Skeletal muscle tissue (tissue), 4 donors: ENCODE results near the gene CHD2. TPM values are rescaled to one million over a fixed set of nuclear protein-coding genes. Genes with fewer than 3 reads are reported as not detected.
A peak's percentile ranks its signal among the peaks of the same experiment; 100 is the strongest.
"Not testable (repeated sequence)": the region's sequence is repeated elsewhere in the genome, so short reads cannot be mapped to it uniquely, and the experiment has no call there.

Experiments used
- H3K27ac ChIP-seq: one replicate; pipeline ENCODE4 v1.7.0; 2013; ENCODE audit warnings: mild to moderate bottlenecking, low read depth, low read length, inconsistent platforms
- H3K27me3 ChIP-seq, 3 donors: one replicate each; pipeline ENCODE4 v1.7.0; 2013; ENCODE audit warnings: low read length in 3 of 3; ENCODE audit not compliant: control insufficient read depth in 3 of 3, insufficient read depth in 3 of 3
- H3K36me3 ChIP-seq, 3 donors: one replicate each; pipeline ENCODE4 v1.7.0; 2013; ENCODE audit warnings: low read length in 3 of 3; ENCODE audit not compliant: control insufficient read depth in 3 of 3, insufficient read depth in 3 of 3
- H3K4me1 ChIP-seq, 3 donors: one replicate each; pipeline ENCODE4 v1.7.0; 2013; ENCODE audit warnings: low read length in 3 of 3, mild to moderate bottlenecking in 3 of 3; ENCODE audit not compliant: control insufficient read depth in 3 of 3, insufficient read depth in 3 of 3
- H3K4me3 ChIP-seq, 3 donors: one replicate each; pipeline ENCODE4 v1.7.0; 2013; ENCODE audit warnings: low read length in 3 of 3
- H3K9ac ChIP-seq, 3 donors: one replicate each; pipeline ENCODE4 v1.7.0; 2013; ENCODE audit warnings: low read length in 3 of 3, mild to moderate bottlenecking in 3 of 3, moderate library complexity in 2 of 3, low read depth in 1 of 3
- H3K9me3 ChIP-seq, 3 donors: one replicate each; pipeline ENCODE4 v1.7.0; 2013; ENCODE audit warnings: low read length in 3 of 3; ENCODE audit not compliant: control insufficient read depth in 3 of 3
- total RNA-seq: library from RNA; depleted of rRNA; stranded (reverse); fragments of >200 nt; gene quantifications from one replicate; pipeline ENCODE4 v1.2.3, GENCODE V29; 2014
- donor health status: Osteomylitis.

The CHD2 gene
- total RNA-seq, 1 donor from 2014 or later = 105 TPM

DNA sequence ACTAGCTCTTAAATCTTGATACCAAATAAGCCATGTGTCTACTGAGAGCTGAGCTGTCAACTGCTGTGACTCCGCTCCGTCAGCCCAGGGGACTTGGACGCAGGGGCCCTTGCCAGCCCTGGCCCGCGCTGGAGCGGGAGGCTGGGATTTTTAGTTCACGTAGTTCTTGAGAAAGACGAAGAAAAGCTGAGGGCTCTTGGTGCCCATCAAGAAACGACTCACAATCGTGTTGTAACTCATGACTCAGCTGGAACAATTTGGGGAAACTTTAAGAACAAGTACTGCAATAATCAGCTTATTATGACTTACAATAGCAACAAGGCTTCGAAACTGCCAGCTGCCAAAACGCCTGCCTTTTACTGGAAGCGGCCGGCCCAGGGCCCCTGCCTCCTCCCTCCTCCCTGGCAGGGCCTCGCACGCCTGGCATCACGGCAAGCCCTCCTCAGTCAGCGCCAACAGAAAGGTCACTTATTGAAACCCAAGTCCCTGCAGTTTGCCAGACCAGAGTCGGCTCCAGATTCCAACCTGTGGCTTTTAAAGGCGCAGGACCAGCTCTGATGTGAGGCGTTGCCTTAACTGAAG, 128.6 kb downstream of the CHD2 start:
- peaks cover 23 to 34% (median 23%) of the 10 kb centered on the region in 3 donors for H3K36me3 ChIP-seq
- peak overlapping the region; percentile 76 to 84 (median 79) for H3K9ac ChIP-seq
- peak overlapping the region; percentile 54 to 63 (median 56) for H3K4me3 ChIP-seq
- H3K4me1 ChIP-seq = peaks cover 64 to 74% (median 67%) of the 10 kb centered on the region in 3 donors
- peak overlapping the region; percentile 93 for H3K27ac ChIP-seq
- no peaks in the 10 kb centered on the region for H3K9me3 ChIP-seq
- H3K27me3 ChIP-seq = no peaks in the 10 kb centered on the region

- H3K9ac ChIP-seq = peak overlapping the region; percentile 76 to 84 (median 79)
- H3K27ac ChIP-seq = peak overlapping the region; percentile 93
- H3K27me3 ChIP-seq = no peaks in the 10 kb centered on the region
- no peaks in the 10 kb centered on the region for H3K9me3 ChIP-seq
- H3K36me3 ChIP-seq = peaks cover 21 to 28% (median 22%) of the 10 kb centered on the region in 3 donors
- peaks cover 64 to 72% (median 67%) of the 10 kb centered on the region in 3 donors for H3K4me1 ChIP-seq
- H3K4me3 ChIP-seq = peak overlapping the region; percentile 54 to 63 (median 56)
Measured at GRCh38 chr15:93029214-93029835, 129.2 kb downstream of the CHD2 start.

GRCh38 chr15:93029836-93030429, 129.8 kb downstream of the CHD2 start:
- peak overlapping the region; percentile 76 to 84 (median 79) for H3K9ac ChIP-seq
- H3K9me3 ChIP-seq = no peaks in the 10 kb centered on the region
- no peaks in the 10 kb centered on the region for H3K27me3 ChIP-seq
- H3K36me3 ChIP-seq = peaks cover 15 to 22% (median 16%) of the 10 kb centered on the region in 3 donors
- peak overlapping the region; percentile 93 for H3K27ac ChIP-seq
- H3K4me1 ChIP-seq = peaks cover 62 to 66% (median 63%) of the 10 kb centered on the region in 3 donors
- H3K4me3 ChIP-seq = peak overlapping the region; percentile 41 to 56 (median 54)

DNA sequence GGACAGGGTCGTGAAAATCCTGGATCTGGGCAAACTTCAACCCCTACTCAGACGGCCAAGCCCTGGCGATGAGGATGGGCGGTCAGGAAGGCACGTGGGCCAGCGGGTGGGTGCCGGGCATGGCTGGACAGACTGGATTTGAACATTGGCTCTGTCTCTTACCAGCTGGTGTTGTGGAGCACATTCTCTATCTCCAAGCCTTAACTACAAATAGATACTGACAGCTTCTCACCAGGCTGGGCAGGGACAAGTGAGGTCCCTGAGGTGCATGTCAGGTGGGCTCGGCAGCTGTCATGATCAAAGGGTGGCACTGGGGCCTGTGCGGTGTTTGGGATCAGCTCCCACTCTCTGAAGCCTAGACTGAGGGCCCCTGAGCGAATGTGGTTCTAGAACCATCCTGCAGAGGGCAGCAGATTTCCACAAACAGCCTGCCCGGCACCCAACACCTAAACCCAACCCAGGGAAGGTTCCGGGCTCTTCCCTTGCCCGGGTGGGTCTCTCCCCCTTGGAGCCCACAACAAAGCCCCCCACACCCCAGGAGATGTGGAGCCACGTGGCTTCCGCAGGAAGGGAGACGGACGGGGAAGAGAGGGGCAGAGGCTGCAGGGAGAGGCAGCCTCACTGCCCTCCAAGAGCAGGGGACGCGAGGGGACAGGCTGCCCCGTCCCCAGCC, 130.4 kb downstream of the CHD2 start:
- Histone ChIP-seq H3K9ac (peak overlapping the region; percentile 76 to 84 (median 79)), H3K4me3 (peak overlapping the region; percentile 31 to 54 (median 54)), H3K36me3 (peaks cover 9 to 16% (median 10%) of the 10 kb centered on the region in 3 donors), H3K27me3 (no peaks in the 10 kb centered on the region), H3K4me1 (peaks cover 55 to 60% (median 58%) of the 10 kb centered on the region in 3 donors), H3K9me3 (no peaks in the 10 kb centered on the region), H3K27ac (peak overlapping the region; percentile 93)

GRCh38 chr15:93031103-93031464, 131.0 kb downstream of the CHD2 start:
- peak overlapping the region; percentile 31 to 54 (median 54) for H3K4me3 ChIP-seq

DNA sequence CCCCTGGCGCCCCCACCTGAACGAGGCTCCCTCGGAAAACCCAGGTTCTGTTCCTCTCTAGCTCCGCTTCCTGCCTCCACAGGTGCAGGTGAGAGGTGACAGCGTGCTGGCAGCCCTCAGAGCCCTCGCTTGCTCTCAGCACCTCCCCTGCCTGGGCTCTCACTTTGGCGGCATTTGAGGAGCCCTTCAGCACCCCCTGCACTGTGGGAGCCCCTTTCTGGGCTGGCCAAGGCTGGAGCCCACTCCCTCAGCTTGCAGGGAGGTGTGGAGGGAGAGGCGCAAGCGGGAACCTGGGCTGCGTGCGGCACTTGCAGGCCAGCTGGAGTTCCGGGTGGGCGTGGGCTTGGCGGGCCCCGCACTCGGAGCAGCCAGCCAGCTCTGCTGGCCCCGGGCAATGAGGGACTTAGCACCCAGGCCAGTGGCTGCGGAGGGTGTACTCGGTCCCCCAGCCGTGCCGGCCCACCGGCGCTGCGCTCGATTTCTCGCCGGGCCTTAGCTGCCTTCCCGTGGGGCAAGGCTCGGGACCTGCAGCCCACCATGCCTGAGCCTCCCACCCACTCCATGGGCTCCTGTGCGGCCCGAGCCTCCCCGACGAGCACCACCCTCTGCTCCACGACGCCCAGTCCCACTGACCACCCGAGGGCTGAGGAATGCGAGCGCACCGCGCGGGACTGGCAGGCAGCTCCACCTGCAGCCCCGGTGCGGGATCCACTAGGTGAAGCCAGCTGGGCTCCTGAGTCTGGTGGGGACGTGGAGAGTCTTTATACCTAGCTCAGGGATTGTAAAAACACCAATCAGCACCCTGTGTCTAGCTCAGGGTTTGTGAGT, 131.6 kb downstream of the CHD2 start:
- H3K27me3 ChIP-seq, H3K36me3 ChIP-seq, H3K9me3 ChIP-seq, H3K4me3 ChIP-seq: not testable (repeated sequence)
- Histone ChIP-seq H3K9ac (peak overlapping the region in 2 of 3 donors; percentile 76 to 84), H3K27ac (peak overlapping the region; percentile 93), H3K4me1 (peaks cover 45 to 57% (median 50%) of the 10 kb centered on the region in 3 donors)

More at GRCh38 chr15:93031103-93031464, 131.0 kb downstream of the CHD2 start:
- H3K36me3 ChIP-seq = peaks cover 5 to 11% (median 6%) of the 10 kb centered on the region in 3 donors
- H3K9ac ChIP-seq = peak overlapping the region; percentile 76 to 84 (median 79)
- peak overlapping the region; percentile 93 for H3K27ac ChIP-seq
- H3K4me1 ChIP-seq = peaks cover 50 to 57% (median 53%) of the 10 kb centered on the region in 3 donors
- no peaks in the 10 kb centered on the region for H3K9me3 ChIP-seq
- no peaks in the 10 kb centered on the region for H3K27me3 ChIP-seq

DNA sequence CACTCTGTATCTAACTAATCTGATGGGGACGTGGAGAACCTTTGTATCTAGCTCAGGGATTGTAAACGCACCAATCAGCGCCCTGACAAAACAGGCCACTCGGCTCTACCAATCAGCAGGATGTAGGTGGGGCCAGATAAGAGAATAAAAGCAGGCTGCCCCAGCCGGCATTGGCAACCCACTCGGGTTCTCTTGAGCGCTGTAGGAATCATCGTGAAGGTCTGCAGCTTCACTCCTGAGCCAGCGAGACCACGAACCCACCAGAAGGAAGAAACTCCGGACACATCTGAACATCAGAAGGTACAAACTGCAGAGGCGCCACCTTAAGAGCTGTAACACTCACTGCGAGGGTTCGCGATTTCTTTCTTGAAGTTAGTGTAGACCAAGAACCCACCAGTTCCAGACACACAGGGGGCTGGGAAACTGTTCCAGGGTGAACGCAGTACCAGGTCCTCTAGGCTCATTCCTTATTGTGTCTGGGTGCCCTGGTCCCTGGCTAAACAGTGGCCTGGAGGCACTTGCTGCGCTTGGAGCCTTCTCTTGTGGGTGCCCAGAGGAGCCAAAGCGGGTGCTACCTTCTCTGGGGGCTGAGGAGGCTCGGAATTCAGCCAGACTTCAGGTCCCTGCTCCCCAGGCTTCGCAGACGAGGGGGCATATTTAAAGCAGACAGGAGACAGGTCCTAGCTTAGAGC, 132.5 kb downstream of the CHD2 start:
- H3K9me3 ChIP-seq, H3K9ac ChIP-seq, H3K27ac ChIP-seq, H3K4me3 ChIP-seq, H3K36me3 ChIP-seq, H3K27me3 ChIP-seq: not testable (repeated sequence)
- peaks cover 44 to 57% (median 50%) of the 10 kb centered on the region in 3 donors for H3K4me1 ChIP-seq

GRCh38 chr15:93033434-93034045, 133.4 kb downstream of the CHD2 start:
- no peaks in the 10 kb centered on the region for H3K36me3 ChIP-seq
- H3K9ac ChIP-seq = no peak overlapping the region
- no peak overlapping the region for H3K27ac ChIP-seq
- no peak overlapping the region for H3K4me3 ChIP-seq
- H3K9me3 ChIP-seq = no peaks in the 10 kb centered on the region
- H3K4me1 ChIP-seq = peaks cover 44 to 55% (median 48%) of the 10 kb centered on the region in 3 donors
- H3K27me3 ChIP-seq = no peaks in the 10 kb centered on the region
